SIG-M5 (cell line): Measurements from ENCODE around the gene SEC16A.
"Not testable (repeated sequence)": the region's sequence is repeated elsewhere in the genome, so short reads cannot be mapped to it uniquely, and the experiment has no call there.

Experiments
- DNase-seq: peaks from one replicate; lab custom pipeline; 2025; lab: John Stamatoyannopoulos, UW

The SEC16A gene

DNA sequence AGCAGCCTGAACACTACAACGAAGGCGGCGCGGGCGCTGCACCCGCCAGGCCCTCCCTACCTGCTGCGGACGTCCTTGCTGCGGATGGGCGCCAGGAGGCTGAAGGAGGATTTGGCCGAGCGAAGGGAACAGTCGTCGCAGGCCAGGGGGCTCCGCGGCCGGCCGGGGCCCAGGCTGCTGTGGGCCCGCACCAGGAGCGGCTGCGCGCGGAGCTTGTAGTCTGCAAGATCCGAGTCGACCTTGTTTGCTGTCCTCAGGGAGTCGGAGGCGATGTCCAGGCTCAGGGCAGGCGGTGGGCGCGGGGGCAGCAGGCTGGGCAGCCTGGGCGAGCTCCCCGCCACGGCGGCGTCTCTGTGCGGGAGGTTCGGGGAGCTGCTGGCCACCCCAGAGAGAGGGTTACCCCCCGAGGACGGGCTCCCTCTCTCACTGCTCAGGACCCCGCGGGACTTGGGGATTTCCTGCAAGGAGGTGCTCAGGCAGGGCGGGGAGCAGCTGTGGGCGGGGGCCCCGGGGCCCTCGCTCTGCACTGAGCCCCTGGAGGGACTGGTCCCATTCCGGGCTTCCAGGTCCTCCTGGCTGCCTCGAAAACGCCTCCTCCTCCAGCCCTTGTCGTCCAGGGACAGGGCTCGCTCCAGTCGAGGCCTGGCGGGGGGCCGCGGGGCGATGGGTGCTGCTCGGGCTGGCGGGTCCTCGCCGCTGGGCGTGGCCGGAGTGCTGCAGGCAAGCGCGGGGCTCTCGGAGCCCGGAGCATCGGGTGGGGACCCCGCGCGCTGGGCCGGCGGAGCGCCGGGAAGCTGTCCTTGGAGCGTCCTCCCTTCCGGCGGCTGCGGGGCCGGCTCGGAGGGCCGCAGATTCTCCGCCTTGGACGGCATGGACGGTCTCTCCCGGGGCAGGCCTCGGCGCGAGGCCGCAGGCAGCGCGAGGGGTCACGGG lies 44.0 kb downstream of the SEC16A start:
- DNase-seq, result no peak

DNA sequence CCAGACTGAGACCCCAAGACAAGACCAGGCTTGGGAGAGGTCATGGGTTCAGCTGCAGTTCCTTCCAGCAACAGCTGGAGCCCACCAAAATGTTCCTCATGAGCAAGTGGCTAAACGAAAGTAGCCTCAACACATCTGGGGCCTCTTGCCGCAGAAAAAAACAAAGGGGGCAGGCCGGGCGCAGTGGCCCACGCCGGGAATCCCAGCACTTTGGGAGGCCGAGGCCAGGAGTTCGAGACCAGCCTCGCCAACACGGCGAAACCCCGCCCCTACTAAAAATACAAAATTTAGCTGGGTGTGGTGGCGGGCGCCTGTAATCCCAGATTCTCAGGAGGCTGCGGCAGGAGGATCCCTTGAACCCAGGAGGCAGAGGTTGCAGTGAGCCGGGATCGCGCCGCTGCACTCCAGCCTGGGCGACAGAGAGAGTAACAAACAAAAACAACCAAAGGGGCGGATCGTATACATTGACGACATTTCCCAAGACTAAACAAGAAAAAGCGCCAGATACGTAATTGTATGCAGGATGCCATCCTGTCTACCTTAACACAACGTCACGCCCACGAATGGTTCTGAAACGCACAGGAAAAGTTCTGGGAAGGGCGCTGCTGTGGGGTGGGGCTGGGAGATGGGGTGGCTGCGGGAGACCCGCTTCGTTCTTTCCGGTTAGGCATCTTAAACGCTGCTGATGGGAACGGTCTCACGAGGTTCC lies 44.8 kb downstream of the SEC16A start:
- DNase-seq, result no peak

DNA sequence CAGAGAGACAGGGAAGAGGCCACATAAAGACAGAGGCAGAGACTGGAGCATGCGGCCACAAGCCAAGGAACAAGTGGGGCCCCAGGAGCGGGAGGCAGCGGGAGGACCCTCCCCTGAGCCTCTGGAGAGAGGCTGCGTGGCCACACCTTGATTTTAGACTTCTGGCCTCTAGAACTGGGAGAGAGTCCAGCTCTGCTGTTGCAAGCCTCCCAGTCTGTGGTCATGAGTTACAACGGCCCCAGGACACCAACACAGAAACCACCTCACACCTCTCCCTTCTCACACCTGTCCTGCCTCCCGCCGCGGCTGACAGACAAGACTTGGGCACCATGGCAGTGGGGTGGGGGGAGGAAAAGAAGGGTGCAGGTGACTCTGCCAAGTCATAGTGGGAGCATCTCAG lies 45.4 kb downstream of the SEC16A start:
- DNase-seq, result no peak

DNA sequence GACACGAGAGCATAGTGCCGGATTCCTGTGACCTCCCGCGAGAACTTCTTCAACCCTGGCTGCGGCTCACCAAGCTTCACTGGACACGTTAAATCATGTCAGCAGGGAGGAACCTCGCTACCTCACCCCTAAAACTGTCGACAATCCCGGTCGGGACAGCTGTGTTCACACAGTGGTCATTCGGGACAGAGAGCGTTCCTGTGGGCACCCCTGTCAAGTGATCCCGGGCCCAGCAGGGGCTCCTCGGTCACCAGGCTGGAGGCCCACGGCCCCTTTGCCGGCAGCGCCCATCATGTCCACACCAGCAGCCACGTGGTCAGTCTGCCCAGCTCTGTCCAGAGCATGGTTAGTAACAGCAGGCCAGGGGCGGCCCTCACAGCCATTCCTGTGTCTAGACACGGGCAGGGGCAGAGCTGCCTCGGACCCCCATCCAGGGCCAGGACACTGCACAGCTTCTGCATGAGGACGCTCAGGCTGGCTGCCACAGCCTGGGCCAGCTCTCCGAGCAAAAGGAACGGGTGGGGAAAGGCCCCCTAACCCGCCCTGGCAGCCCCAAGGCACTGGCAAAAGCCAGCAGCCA lies 46.7 kb downstream of the SEC16A start:
- no peak for DNase-seq

DNA sequence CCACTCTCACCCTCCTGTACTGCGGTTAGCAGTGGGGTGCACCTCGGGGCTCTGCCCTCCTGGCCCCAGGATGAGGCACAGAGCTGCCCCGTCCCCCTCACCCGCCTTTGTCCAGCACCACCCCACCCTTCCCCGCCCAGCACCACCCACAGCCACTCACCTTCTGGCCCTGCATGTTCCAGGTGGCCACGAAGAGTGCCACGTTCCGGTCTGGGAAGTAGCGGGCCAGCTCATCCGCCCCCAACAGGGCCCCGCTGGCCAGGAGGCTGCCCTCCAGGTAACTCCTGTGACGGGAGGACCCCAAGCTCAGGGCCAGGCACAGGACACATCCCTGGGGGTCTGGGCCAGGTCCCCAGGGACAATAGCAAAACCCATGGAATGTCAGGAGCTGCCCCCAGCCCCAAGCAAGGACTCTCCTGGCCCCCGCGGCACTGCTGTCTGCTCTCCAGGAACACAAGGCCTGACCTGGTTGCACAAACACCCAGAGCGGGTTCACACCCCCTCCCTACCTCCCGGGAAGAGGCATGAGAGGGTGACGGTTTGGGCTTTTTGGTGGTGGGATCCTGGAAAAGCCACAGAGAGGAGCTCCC lies 48.2 kb downstream of the SEC16A start:
- no peak for DNase-seq

DNA sequence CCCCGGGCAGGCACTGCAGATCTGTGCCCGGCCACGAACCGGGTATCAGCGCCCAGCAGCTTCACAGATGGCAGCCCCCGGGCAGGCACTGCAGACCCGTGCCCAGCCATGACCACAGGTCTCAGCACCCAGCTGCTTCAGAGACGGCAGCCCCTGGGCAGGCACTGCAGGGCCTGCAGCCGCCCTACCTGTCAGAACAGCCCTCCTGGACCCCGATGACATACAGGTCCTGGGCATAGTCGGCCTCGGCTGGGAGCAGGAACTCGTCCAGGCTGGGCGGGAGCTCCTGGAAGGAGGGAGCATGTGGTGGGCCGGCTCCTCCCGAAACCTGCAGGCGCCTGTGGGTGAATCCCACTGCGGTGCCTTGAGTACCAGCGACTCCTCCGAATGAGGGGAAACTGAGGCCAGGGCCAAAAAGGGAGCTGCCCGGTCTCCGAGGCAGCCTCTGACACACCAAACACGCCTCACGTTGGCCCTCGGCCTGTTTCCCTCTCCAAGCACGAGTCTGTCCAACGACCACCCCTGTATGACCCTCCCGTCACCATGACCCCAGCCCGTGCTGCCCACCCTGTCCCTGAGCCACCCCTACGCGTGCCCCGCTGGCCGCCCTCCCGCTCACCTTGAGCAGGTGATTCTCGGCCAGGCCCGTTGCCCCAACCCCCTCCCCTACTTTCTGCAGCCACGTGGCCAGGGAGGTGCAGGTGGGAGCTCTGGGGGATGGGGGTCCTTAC lies 48.8 kb downstream of the SEC16A start:
- DNase-seq, result no peak

DNA sequence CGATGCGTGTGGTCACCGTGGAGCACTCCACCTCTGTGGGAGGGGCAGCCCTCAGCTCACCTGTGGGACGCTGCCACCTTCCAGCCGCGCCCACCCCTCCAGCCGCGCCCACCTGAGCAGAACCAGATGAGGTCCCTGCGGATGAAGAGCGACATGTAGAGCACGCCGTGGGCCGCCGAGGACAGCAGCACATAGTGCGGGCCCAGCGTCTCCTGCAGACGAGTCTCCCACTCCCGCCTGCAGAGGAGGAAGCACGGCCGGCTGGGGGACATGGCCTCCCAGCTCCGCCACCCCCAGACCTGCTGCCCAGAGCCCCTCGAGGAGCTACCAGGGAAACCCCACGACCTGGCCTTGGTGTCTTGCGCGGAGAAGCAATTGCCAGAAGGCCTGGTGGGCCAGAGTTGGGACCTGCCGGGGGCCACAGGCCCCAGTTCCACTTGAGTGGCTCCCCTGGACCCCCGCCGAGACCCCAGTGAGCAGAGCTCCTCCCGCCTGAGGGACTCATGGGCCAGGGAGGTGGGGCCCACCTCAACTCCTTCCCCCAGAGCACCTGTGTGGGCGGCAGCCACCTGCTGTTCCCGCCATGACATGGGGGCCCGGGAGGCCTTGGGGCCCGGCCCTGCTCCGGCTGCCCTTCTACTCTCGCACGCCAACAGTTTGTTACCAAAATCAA lies 49.7 kb downstream of the SEC16A start:
- DNase-seq, result no peak

DNA sequence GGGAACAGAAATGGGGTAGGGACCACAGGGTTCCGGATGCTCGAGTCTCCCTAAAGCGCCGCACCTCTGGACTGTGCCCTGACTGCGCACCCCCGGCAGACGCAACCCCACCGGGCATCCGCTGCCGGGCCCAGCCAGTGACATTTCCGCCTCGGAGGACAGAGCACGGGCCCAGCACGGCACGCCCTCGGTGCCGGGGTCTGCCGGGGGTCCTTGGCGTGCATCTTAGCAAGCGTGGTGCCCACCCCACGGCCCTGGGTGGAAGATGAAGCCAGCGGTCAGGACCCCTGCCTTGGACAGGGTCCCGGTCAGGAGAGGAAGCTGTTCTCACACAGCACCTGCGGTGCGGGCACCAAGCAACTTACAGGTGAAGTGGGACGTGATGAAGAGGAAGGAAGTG lies 50.2 kb downstream of the SEC16A start:
- no peak for DNase-seq

DNA sequence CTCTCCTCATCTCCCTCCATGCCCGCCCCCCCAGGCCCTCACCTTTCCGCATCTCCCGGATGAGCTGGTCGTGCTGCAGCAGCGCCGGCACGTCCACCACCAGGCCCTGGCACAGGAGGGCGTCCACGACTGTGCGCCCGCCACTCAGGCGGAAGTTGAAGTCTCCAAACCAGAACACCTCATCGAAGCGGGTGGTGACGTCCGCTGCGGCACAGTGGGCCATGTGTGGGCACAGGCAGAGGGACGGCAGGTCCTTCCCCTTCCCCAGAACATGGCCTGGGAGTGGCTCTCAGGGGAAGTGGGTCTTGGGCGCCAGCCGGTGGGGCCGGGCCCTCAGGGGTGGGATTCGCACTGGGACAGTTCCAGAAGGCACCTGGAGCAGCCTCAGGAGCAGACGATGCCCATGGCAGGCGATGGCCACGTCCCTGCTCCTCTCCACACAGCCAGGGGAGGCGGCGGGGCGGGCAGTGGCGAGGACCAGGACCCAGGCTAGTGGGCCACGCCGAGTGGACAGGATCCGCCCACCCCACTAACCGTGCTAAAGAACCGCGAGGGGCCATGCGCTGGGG lies 51.0 kb downstream of the SEC16A start:
- DNase-seq, result no peak

DNA sequence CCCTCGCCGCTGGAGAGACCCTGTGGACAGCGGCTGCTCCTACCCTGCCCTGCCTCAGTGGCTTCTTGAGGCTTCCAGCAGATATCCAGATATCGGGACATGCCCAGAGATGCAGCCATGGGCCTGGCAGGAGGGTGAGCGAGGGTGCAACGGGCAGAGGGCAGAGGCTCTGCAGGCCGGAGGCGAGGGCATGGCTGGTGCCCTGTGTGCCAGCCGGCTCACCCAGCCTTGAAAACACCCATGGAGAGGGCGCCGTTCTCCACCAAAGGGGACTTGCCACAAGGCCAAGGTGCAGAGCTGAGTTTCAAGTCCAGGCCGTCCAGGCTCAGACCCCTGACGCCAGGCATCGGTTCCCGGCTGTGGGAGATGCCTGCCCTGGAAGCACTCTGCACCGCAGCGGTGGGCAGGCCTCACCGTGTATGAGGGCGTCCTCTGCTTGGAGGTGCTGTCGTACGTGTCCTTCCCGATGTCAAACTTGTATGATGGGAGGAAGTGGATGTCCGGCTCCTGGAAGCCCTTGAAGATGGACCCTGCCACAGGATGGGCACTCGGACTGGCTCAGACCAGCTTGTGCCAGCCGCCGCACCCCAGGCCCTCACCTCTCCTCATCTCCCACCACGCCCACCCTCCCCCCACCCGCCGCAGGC lies 52.1 kb downstream of the SEC16A start:
- no peak for DNase-seq

DNA sequence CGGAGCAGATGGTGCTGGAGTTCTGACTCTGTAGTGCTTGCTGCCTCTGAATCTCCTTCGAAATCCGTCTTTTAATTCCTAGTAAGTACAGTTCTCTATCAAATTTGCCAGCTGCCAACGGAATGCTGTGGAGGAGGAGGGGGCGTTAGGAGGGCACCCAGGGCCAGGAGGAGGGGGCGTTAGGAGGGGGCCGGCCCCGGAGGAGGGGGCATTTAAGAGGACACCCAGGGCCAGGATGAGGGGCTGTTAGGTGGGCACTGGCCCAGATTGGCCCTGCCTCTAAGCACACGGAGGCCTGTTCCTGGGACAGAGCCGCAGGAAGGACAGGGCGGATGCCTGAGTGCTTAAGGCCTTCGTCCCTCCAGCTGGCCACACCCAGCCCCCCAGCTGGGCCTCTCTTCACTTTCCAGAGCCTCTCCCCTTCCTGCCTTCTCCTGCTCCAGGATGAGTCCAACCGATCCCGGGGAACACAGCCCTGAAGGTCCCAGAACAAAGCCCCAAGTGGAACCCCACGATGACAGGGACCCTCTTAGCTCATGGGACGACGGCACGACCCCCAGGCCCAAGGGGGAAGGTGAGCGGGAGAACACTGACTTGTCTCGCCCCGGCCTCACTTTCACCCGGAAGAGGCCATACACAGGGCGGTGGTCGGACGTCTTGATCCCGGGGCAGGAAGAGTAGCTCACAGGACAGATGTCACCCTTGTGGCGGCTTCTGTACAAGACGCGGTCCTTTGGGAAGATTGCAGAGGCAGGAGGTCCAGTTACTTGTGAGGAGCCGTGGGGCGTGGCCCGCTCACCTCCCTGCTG lies 53.0 kb downstream of the SEC16A start:
- no peak for DNase-seq

DNA sequence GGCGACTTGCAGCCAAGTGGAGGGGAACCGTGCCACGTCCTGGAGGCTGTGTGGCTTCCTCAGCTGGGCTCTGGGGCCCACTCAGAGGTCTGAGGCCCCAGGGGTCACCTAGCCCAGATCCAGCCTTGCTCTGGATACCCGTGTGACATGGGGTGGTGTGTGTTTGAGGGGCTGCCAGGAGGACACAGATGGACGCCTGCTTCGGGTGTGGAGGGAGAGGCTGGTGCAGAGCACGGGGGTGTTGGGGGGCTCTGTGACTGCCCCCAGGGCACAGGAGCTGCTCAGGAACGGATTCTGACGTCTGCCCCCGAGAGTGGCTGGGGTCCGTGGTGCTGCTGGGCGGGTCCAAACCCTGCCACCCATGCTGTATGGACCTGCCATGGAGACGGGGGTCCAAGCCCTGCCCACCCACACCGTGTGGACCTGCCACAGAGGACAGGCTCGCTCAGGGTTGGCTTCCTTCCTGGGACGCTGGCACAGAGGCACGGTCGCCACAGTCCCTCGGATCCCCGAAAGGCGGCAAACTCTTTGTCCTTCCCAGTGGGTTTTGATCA lies 53.7 kb downstream of the SEC16A start:
- DNase-seq, result no peak

DNA sequence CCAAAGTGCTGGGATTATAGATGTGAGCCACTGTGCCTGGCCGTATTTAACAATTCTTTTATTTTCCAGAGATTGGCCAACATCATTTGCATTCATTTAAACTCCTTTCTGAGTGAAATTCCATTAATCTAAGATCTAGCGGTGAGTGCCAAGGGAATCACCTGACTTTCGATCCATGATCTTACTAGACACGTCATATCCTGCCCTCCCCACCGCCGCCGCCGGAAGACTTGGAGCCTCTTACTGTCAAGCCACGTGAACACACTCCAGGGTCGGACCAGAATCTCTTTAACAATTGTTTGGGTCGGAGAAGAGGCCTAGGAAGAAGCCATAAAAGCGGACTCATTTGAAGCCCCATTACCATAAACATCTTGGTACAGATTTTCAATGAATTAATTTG lies 56.1 kb downstream of the SEC16A start:
- no peak for DNase-seq

DNA sequence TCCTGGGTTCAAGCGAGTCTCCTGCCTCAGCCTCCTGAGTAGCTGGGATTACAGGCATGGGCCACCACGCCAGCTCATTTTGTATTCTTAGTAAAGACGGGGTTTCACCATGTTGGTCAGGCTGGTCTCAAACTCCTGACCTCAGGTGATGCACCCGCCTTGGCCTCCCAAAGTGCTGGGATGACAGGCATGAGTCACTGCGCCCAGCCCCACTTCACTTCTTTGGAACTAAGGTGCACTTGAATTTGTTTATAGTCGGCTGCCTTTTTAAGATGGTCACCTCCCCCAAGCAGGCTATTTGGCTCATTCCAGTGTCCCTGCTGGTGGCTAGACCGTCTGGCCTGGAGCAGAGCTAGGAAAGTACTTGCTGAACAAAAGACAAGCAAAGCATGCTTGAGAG lies 57.5 kb downstream of the SEC16A start:
- not testable (repeated sequence) for DNase-seq

DNA sequence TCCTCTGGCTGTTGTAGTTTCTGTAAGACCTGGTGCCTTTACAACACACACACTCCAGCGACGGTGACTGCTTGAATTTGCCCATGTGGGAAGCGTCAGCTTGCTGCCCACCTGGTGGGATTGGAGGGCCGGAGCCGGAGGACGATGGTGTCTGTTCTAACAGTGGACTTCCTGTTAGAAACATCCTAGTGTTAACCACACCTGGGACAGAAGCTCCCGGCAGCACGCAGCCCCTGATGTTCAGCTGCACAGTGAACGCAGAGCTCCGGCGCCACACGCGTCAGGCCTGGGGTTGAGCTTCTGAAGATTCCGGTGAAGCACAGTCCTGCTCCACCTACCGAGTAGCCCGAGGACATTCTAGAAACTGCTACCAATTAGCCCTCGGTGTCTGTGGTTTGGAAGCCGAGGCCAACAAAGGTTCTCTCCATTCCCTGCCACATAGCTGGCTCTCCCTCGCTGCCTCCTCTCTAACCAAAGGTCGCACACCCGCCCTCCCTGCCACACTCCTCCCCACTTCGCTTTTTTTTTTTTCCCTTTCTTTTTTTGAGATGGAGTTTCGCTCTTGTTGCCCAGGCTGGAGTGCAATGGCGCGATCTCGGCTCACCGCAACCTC lies 58.0 kb downstream of the SEC16A start:
- no peak for DNase-seq

DNA sequence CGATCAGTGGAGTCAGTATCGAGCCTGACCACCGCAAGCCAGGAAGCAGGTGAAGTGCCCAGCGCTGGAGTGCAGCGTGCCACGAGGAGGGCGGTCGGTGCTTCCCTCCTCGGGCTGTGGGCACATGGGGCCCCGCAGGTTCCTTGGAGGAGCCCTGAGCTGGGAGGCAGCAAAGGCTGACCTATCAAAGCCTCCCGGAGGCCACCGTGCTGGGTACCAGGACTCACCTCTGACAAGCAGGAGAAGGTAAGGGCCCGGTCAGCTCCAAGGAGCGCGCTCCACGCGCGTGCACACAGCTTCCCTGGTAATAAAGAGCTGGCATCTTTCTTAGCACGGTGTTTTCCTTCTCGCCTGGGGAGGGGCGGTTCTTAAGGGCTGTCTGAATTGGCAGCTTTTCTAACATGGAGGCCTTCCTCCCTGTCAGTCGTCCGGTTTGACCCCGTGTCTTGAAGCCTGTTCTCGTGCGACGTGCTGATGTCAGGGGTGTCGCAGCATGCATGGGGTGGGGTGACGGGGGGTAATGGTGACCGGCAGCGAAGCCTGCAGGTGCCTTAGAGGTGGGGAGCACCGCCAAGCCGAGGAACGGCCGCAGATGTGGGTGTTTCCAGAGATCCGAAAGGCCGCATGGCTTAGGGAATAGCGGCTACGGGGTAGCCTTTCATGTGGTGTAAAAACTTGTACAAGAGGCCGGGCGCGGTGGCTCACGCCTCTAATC lies 59.3 kb downstream of the SEC16A start:
- no peak for DNase-seq

DNA sequence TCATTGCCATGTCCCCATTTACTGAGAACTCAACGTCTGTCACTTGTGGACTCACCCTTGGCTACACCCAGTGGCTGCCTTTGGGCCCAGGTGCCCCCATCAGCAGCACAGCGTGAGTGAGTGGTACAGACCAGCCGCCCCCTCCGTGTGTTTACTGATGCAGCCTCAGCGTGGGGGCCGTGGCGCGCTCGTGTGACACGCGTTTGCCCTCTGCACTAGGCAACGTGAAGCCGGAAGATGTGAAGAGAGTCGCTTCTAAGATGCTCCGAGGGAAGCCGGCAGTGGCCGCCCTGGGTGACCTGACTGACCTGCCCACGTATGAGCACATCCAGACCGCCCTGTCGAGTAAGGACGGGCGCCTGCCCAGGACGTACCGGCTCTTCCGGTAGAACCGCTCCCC lies 60.0 kb downstream of the SEC16A start:
- DNase-seq, result no peak

DNA sequence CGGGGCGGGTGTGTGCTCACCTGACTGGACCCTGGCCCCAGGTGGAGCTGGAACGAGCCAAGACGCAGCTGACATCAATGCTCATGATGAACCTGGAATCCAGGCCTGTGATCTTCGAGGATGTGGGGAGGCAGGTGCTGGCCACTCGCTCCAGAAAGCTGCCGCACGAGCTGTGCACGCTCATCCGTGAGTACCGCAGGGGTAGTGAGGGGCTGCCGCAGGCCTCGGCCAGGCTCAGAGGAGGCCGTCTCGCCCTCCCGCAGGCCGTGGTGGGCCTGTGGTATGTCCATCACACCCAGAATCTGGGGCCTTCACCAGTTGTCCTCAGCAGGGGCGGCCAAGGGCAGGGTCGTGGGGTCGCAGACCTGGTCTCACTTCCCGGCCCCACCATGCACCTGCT lies 61.0 kb downstream of the SEC16A start:
- no peak for DNase-seq
